HG03575 (cell line): ENCODE measurements around the gene MAGI1.

ENCODE experiments used
- ATAC-seq: cut with Tn5 transposase; IDR thresholded peaks from one replicate; pipeline ENCODE4 v1.9.1; 2021; ENCODE audit not compliant: unreplicated experiment, insufficient number of reproducible peaks, low FRiP score; ENCODE audit errors: extremely low read depth

MAGI1 gene

GRCh38 chr3:65653731-65654130 lies 385.0 kb downstream of the MAGI1 start:
- ATAC-seq, result no peak

GRCh38 chr3:65650247-65650646 lies 388.5 kb downstream of the MAGI1 start:
- ATAC-seq, result no peak

- ATAC-seq, result no peak
These were observed 391.3 kb downstream of the MAGI1 start for GRCh38 chr3:65647369-65647768.

- ATAC-seq, result no peak
These were observed 395.8 kb downstream of the MAGI1 start for GRCh38 chr3:65642883-65643282.

GRCh38 chr3:65641777-65642176 lies 396.9 kb downstream of the MAGI1 start:
- ATAC-seq, result no peak

GRCh38 chr3:65641045-65641444 lies 397.7 kb downstream of the MAGI1 start:
- no peak for ATAC-seq

- no peak for ATAC-seq
These were observed 399.3 kb downstream of the MAGI1 start for GRCh38 chr3:65639444-65639843.

GRCh38 chr3:65638301-65638700 lies 400.4 kb downstream of the MAGI1 start:
- no peak for ATAC-seq

- ATAC-seq, result no peak
These were observed 402.4 kb downstream of the MAGI1 start for GRCh38 chr3:65636326-65636725.

GRCh38 chr3:65635657-65636056 lies 403.1 kb downstream of the MAGI1 start:
- no peak for ATAC-seq

- no peak for ATAC-seq
These were observed 405.6 kb downstream of the MAGI1 start for GRCh38 chr3:65633018-65633638.

- ATAC-seq, result no peak
These were observed 406.3 kb downstream of the MAGI1 start for GRCh38 chr3:65632414-65632813.

- ATAC-seq, result no peak
These were observed 409.7 kb downstream of the MAGI1 start for GRCh38 chr3:65628978-65629377.

- no peak for ATAC-seq
These were observed 411.7 kb downstream of the MAGI1 start for GRCh38 chr3:65627062-65627461.

GRCh38 chr3:65625305-65625704 lies 413.4 kb downstream of the MAGI1 start:
- no peak for ATAC-seq

GRCh38 chr3:65623362-65623761 lies 415.4 kb downstream of the MAGI1 start:
- no peak for ATAC-seq

- no peak for ATAC-seq
These were observed 418.8 kb downstream of the MAGI1 start for GRCh38 chr3:65619888-65620287.

GRCh38 chr3:65619451-65619881 lies 419.3 kb downstream of the MAGI1 start:
- ATAC-seq, result no peak

GRCh38 chr3:65618599-65618998 lies 420.1 kb downstream of the MAGI1 start:
- ATAC-seq, result no peak

- no peak for ATAC-seq
These were observed 420.9 kb downstream of the MAGI1 start for GRCh38 chr3:65617787-65618186.

- no peak for ATAC-seq
These were observed 421.5 kb downstream of the MAGI1 start for GRCh38 chr3:65617209-65617608.
